Omental fat pad (tissue), 4 donors: Measurements from ENCODE around the gene LCE4A. TPM values are rescaled to one million over a fixed set of nuclear protein-coding genes. Genes with fewer than 3 reads are reported as not detected.
"Not testable (repeated sequence)": the region's sequence is repeated elsewhere in the genome, so short reads cannot be mapped to it uniquely, and the experiment has no call there.

Source experiments
- ATAC-seq: fragments of 150-250 bp; one replicate; pipeline ENCODE4 v1.9.1; 2016; ENCODE audit warnings: mild to moderate bottlenecking, moderate library complexity; ENCODE audit not compliant: low FRiP score
- DNase-seq: peaks from one replicate; pipeline ENCODE4 v3.0.0-alpha.2; 2019; ENCODE audit warnings: low spot score
- CTCF ChIP-seq, 3 donors: fragments of 450-650 bp; IDR thresholded peaks; one replicate each; pipeline ENCODE4 v1.5.1; 2016 to 2017; ENCODE audit warnings: antibody characterized with exemption in 3 of 3, mild to moderate bottlenecking in 3 of 3, moderate library complexity in 2 of 3
- total RNA-seq, 4 donors: library from RNA; depleted of rRNA; stranded (reverse); fragments of >200 nt; gene quantifications; one replicate each; pipeline ENCODE4 v1.1.0, GENCODE V29; 2016

LCE4A gene
- total RNA-seq, 4 donors from 2014 or later, result not detected

- TF ChIP-seq CTCF (IDR thresholded peaks at IDR 0.05), result no peak
Observed at GRCh38 chr1:152681616-152682015, 26.3 kb upstream of the LCE4A start.

GRCh38 chr1:152683846-152684245 is 24.1 kb upstream of the LCE4A start:
- no peak for ATAC-seq
- no peak for TF ChIP-seq CTCF (IDR thresholded peaks at IDR 0.05)
- no peak for DNase-seq

More at GRCh38 chr1:152681616-152682015, 26.3 kb upstream of the LCE4A start:
- no peak for ATAC-seq
- DNase-seq, result no peak

- not testable (repeated sequence) for ATAC-seq, DNase-seq
Observed at GRCh38 chr1:152685823-152686222, 22.1 kb upstream of the LCE4A start, which contains the start of gene LCE2B. TSS of gene LCE2B (plus strand) at chr1:152686123. CDS start at chr1:152686844, 721 bp downstream.

GRCh38 chr1:152697701-152698600 is 10.0 kb upstream of the LCE4A start, which contains the start of gene LCE2A:
TSS of gene LCE2A (plus strand) at chr1:152698345. CDS start at chr1:152698902, 557 bp downstream.
- TF ChIP-seq CTCF (IDR thresholded peaks at IDR 0.05), result no peak
- DNase-seq, result no peak
- ATAC-seq, result no peak

GRCh38 chr1:152699746-152700145 is 8.2 kb upstream of the LCE4A start:
- DNase-seq, result no peak
- TF ChIP-seq CTCF (IDR thresholded peaks at IDR 0.05), result no peak
- no peak for ATAC-seq

- no peak for DNase-seq
- ATAC-seq, result no peak
- TF ChIP-seq CTCF (IDR thresholded peaks at IDR 0.05), result no peak
Observed at GRCh38 chr1:152718238-152718637, 10.3 kb downstream of the LCE4A start.

- no peak for TF ChIP-seq CTCF (IDR thresholded peaks at IDR 0.05)
- no peak for ATAC-seq
- no peak for DNase-seq
Observed at GRCh38 chr1:152725261-152725660, 17.3 kb downstream of the LCE4A start.
